GM18499 (cell line): Measurements from ENCODE around the gene TRPM2.
"Not testable (repeated sequence)": the region's sequence is repeated elsewhere in the genome, so short reads cannot be mapped to it uniquely, and the experiment has no call there.

Experiments
- ATAC-seq: cut with Tn5 transposase; IDR thresholded peaks from one replicate; pipeline ENCODE4 v1.9.1; 2021; ENCODE audit warnings: moderate number of reproducible peaks; ENCODE audit not compliant: insufficient read depth, unreplicated experiment

Gene TRPM2

DNA sequence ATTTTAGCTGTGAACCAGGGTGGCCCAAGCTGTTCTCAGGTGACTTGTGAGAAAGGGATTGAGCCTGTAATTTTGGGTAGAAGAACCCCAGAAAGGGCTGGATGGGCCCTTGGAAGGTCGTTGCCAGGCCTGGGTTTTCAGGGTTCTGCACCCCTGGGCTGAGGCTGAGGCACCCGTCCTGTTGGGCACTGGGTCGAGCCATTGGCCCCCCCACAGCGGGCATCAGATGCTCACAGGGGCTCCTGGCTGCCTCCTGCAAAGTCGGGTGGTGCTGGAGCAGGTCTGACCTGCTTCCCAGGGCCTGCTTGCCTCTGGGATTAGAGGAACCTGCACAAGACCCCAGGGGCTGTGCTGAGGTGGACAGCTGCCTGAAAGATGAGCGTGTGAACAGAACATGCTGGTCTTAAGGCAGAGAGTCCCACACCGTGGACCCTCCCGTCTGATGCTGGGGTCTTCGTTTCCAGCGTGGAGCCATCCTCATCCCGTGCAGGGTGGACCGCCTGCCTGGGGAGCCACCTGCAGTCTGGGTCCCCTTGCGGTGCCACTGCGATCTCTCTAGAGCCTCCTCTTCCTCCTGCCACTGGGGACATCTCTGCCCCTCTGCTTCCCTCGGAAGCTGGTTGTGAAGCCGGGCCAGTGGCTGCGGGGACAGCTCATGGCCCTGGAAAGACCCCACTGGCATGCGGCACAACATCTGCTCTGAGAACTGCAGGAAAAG lies 1.7 kb upstream of the TRPM2 start:
- no peak for ATAC-seq

DNA sequence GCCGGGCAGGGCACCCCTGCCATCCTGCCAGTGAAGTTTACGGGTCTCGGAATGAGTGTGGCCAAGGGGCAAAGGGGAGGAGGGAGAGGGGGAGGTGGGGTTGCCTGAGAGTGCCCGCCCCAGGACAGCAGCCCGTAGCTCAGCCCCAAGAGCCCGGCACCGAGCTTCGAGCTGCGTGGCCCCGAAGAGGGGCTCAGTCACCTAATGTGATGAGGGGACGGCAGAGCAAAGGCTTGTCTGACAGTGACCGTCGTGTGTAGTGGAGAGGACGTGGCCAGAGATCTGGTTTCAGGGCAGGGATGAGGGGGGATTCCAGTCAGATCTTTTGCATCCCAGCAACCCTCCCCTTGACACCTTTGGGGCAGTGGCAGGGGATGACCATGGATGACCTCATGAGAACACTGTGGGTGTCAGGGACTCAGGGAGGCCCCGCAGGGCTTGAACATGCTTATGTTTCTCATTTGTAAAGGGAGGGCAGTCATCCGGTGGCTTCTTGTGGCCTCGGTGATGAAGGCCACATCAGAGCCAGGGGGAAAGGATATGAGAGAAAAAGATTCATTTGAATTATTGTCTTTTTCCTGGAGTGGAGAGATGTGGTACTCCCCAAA lies 1.1 kb upstream of the TRPM2 start:
- ATAC-seq: no peak

GRCh38 chr21:44354001-44354405 lies 582 bp downstream of the TRPM2 start:
- no peak for ATAC-seq

GRCh38 chr21:44354775-44355771 lies 1.7 kb downstream of the TRPM2 start:
- ATAC-seq: no peak

- no peak for ATAC-seq
Measured at GRCh38 chr21:44356160-44356559, 2.7 kb downstream of the TRPM2 start.

GRCh38 chr21:44356636-44357035 lies 3.2 kb downstream of the TRPM2 start:
- ATAC-seq: no peak

GRCh38 chr21:44357064-44357837 lies 3.8 kb downstream of the TRPM2 start:
- no peak for ATAC-seq

DNA sequence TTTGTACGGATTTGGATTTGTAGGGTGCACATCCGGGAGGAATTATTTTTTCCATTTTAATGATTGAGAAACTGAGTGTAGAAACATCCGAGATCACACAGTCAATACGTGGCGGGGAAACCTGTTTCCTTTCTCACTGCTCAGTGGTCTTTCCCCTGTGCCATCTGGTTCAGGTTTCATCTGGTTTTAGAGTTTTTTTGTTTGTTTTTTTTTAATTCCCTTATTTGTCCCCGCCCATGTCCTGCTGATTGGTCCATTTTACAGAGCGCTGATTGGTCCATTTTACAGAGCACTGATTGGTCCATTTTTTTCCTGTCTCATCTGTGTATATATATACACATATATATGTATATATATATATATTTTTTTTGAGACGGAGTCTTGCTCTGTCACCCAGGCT lies 6.0 kb downstream of the TRPM2 start:
- ATAC-seq: no peak

DNA sequence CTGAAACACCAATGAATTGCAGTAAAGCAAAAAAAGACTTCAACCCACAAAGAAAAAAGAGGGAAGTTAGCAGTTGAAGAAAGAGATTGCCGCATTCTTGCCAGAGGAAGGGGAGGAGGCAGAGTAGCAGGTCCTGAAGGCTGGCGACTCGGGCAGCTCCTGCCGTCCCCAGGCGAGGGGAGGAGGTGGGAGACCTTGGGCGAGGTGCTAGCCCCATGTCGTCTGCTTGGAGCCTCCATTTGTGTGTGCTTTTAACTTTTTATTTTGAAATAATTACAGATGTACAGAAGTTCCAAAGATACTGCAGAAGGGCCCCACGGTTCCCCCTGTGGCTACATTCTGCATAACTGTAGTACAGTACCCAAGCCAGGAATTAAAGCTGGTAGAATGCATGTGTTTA lies 6.7 kb downstream of the TRPM2 start:
- no peak for ATAC-seq

DNA sequence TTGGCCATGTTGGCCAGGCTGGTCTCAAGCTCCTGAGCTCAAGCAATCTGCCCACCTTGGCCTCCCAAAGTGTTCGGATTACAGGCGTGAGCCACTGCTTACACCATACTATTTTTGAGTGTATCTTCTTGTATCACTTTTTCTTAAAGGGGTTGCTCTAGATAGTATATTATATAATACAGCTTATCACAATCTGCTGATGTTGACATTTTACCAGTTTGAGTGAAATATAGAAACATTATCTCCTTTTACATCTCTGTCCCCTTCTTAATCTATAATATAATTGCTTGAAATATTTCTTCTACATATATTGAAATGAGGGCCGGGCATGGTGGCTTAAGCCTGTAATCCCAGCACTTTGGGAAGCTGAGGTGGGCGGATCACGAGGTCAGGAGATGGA lies 8.5 kb downstream of the TRPM2 start:
- not testable (repeated sequence) for ATAC-seq

- ATAC-seq: no peak
Measured at GRCh38 chr21:44363278-44363677, 9.9 kb downstream of the TRPM2 start.

GRCh38 chr21:44364151-44365053 lies 11.0 kb downstream of the TRPM2 start:
- no peak for ATAC-seq

- ATAC-seq: no peak
Measured at GRCh38 chr21:44365251-44365966, 12.0 kb downstream of the TRPM2 start.

DNA sequence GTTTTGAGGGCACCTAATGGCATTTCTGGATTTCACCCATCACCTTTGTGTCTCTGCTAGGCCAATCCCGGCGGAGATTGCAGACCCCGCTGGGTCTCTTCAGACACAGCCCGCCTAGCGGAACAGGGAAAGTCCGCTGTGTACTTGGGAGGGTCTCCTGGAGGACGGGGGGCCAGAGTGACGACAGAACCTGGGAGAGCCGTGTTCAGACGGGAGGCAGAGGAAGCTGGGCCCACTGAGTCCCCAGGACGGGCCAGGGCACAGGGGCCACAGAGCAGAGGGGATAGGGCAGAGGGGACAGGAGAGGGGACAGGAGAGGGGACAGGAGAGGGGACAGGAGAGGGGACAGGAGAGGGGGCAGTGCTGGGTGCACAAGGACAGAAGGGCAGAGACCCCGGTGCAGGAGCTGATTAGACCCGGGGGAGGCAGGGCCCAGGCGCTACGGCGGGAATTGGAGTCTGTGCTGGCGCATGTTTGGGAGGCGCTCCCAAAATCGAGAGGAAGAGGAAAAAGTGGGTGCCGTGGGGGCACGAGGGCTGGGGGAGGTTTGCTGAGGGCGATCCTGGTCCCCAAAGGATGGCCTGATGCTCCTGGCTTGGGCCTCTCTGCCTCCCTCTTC lies 12.7 kb downstream of the TRPM2 start:
- ATAC-seq: no peak

- no peak for ATAC-seq
Measured at GRCh38 chr21:44366586-44367211, 13.3 kb downstream of the TRPM2 start.

DNA sequence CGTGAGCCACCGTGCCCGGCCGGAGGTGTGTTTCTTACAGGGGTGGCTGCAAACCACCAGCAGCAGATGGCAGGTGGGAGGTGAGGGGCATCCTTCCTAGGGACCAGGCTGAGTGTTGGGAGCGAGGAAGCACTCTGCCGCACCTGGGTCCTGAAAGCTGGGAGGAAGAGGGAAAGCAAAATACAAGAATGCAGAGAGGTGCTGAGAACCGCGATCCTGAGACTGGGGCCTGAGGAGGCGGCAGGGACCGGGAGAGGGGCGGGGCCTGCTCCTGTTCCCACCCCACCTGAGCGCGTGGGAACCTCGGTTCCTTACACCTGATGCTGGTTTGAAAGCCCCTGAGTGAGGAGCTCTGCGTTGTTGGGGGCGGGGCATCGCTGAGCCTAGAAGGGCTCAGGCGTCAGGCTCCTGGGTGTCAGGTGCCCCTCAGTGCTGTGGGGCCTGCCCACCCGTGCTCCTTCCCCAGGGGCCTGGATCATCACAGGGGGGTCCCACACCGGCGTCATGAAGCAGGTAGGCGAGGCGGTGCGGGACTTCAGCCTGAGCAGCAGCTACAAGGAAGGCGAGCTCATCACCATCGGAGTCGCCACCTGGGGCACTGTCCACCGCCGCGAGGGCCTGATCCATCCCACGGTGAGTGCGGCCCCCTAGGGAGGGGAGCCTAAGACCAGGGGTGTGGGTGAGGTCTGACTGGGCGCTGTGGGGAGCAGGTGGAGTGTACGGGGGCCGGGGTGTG lies 15.5 kb downstream of the TRPM2 start:
- ATAC-seq: no peak
